Measurements from ENCODE around the gene HDAC4. TPM values are rescaled to one million over a fixed set of nuclear protein-coding genes. Genes with fewer than 3 reads are reported as not detected.

Gene HDAC4
- total and polyA plus RNA-seq, 2 of the 4 experiments (the other 2 are of a cell fraction) = 4.1 to 7.2 TPM

DNA sequence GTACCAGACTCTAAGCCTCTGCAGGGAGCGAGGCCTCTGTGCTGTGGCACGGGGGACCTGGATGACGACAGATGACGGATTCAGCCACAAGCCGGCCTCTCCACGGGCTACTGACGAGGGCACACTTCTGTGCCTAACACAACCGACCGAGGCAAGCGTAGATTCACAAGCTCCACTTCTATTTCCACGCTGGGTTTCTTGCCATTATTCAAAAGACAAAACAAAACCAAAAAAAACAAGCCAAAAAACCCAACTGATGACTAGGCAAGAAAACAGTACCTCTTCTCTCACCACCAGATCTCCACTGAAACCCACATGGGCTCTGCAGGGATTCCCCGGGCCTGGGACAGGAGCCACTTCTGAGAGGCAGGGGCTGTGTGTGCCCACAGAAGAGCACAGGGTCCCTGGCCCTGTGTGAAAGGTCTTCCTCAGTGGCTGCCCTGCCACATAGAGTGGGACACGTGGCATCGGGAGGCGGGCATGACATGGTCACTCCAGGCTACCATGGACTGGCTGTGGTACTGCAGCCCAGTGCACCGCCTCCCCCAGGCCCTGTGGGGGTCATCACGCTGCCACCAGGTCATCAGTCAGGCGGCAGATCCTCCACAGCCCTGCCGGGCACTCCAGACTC, 254.7 kb downstream of the HDAC4 start:
- no TSS peak for BruUV-seq (replicated peaks)
- in situ Hi-C loops (cut with MboI; ENCODE audit: low sequenced_read_pairs) = loop anchor here (25.0 kb wide), 1 partner anchor 841 kb away; no protein-coding TSS in a partner anchor

More for the DNA sequence above, 254.7 kb downstream of the HDAC4 start:
- H4K91ac ChIP-seq (ENCODE audit: insufficient read depth, low read depth, low read length) = no peak overlapping the region
- no peak overlapping the region for H3K4me3 ChIP-seq (ENCODE audit: insufficient read depth, low read depth, low read length)
- H3K9me1 ChIP-seq (ENCODE audit: insufficient read depth, low read length) = peaks cover 5% of the 10 kb centered on the region; the same call in 1 of the 2 replicates
- ATAC-seq (ENCODE audit: low read depth) (no peak), DNase-seq (no peak)
- ChIA-PET POLR2A (ENCODE audit: unreplicated experiment) (no interaction called here), CTCF (no interaction called here)
- H4K8ac ChIP-seq (ENCODE audit: low read depth in 2 of 2, low read length in 2 of 2) = no peak overlapping the region
- no peak overlapping the region for H2BK120ac ChIP-seq (ENCODE audit: low read depth, low read length)
- no peak overlapping the region for H2BK5ac ChIP-seq (ENCODE audit: low read depth, low read length, poor library complexity, severe bottlenecking)
- no peaks in the 10 kb centered on the region for H3K4me1 ChIP-seq (ENCODE audit: control insufficient read depth, insufficient read depth, low read length)
- peaks cover 62% of the 10 kb centered on the region for H3K36me3 ChIP-seq (ENCODE audit: control insufficient read depth, insufficient read depth, low read length)
- H3K18ac ChIP-seq (ENCODE audit: low read depth, low read length) = no peak overlapping the region
- dilution Hi-C loops (cut with HindIII; ENCODE audit: low sequenced_read_pairs, unreplicated experiment) = no loop called here
- no peak overlapping the region for H2AK5ac ChIP-seq (ENCODE audit: low read depth, low read length)
- H3K4ac ChIP-seq (ENCODE audit: low read depth, low read length) = no peak overlapping the region
- 95% methylated on average over 13 of the region's 19 CpGs; no CpG with 5 or more reads in 1 of the 2 experiments for WGBS, 2 experiments (ENCODE audit: extremely low coverage in 2 of 2, insufficient read length in 1 of 2)
- no peaks in the 10 kb centered on the region for H3K9me3 ChIP-seq (ENCODE audit: control insufficient read depth, insufficient read depth, low read length)
- H3K4me2 ChIP-seq (ENCODE audit: low read depth, low read length) = no peak overlapping the region
- H3K9ac ChIP-seq (ENCODE audit: low read depth, low read length) = no peak overlapping the region
- H3K79me1 ChIP-seq (ENCODE audit: low read depth in 1 of 2, low read length in 2 of 2) = no peaks in the 10 kb centered on the region; a peak in 1 of 4 replicates
- H3K27ac ChIP-seq (ENCODE audit: insufficient read depth, low read length) = no peak overlapping the region
- H3K14ac ChIP-seq (replicated peaks; ENCODE audit: low read depth, low read length) = no peak overlapping the region
- intact Hi-C loops (cut with micrococcal nuclease) = no loop called here
- no peak overlapping the region for H3K56ac ChIP-seq (ENCODE audit: extremely low read depth, insufficient read depth, low read length)
- H3K23ac ChIP-seq (ENCODE audit: low read depth, low read length) = no peak overlapping the region
- TF ChIP-seq SMC3 (IDR thresholded peaks at IDR 0.05; ENCODE audit: low read depth, low read length) (no peak), MAZ (IDR thresholded peaks at IDR 0.05; ENCODE audit: borderline replicate concordance, low read depth, low read length) (no peak), RAD21 (IDR thresholded peaks at IDR 0.05; ENCODE audit: low read length) (no peak), RFX5 (IDR thresholded peaks at IDR 0.05; ENCODE audit: low read depth, low read length) (no peak), POLR2A (IDR thresholded peaks at IDR 0.05; ENCODE audit: low read depth, low read length) (no peak), RCOR1 (IDR thresholded peaks at IDR 0.05; ENCODE audit: insufficient replicate concordance, low read length) (no peak), BHLHE40 (IDR thresholded peaks at IDR 0.05; ENCODE audit: low read depth, low read length) (no peak)
- TF ChIP-seq, protein P1, sequence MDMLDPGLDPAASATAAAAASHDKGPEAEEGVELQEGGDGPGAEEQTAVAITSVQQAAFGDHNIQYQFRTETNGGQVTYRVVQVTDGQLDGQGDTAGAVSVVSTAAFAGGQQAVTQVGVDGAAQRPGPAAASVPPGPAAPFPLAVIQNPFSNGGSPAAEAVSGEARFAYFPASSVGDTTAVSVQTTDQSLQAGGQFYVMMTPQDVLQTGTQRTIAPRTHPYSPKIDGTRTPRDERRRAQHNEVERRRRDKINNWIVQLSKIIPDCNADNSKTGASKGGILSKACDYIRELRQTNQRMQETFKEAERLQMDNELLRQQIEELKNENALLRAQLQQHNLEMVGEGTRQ (IDR thresholded peaks at IDR 0.05; ENCODE audit: low read depth, low read length) = no peak
- TF ChIP-seq, protein P2, sequence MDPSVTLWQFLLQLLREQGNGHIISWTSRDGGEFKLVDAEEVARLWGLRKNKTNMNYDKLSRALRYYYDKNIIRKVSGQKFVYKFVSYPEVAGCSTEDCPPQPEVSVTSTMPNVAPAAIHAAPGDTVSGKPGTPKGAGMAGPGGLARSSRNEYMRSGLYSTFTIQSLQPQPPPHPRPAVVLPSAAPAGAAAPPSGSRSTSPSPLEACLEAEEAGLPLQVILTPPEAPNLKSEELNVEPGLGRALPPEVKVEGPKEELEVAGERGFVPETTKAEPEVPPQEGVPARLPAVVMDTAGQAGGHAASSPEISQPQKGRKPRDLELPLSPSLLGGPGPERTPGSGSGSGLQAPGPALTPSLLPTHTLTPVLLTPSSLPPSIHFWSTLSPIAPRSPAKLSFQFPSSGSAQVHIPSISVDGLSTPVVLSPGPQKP (IDR thresholded peaks at IDR 0.05; ENCODE audit: borderline replicate concordance, low read depth, low read length) = no peak
- TF ChIP-seq, protein P3, sequence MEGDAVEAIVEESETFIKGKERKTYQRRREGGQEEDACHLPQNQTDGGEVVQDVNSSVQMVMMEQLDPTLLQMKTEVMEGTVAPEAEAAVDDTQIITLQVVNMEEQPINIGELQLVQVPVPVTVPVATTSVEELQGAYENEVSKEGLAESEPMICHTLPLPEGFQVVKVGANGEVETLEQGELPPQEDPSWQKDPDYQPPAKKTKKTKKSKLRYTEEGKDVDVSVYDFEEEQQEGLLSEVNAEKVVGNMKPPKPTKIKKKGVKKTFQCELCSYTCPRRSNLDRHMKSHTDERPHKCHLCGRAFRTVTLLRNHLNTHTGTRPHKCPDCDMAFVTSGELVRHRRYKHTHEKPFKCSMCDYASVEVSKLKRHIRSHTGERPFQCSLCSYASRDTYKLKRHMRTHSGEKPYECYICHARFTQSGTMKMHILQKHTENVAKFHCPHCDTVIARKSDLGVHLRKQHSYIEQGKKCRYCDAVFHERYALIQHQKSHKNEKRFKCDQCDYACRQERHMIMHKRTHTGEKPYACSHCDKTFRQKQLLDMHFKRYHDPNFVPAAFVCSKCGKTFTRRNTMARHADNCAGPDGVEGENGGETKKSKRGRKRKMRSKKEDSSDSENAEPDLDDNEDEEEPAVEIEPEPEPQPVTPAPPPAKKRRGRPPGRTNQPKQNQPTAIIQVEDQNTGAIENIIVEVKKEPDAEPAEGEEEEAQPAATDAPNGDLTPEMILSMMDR (conservative IDR thresholded peaks at IDR 0.05; ENCODE audit: low read depth, low read length) = no peak
- H2AFZ ChIP-seq (replicated peaks; ENCODE audit: low read length, poor library complexity) = no peak overlapping the region
- no peak overlapping the region for H2BK15ac ChIP-seq (ENCODE audit: low read depth, low read length)
- H2BK20ac ChIP-seq (ENCODE audit: low read depth, low read length) = no peak overlapping the region
- peaks cover 3% of the 10 kb centered on the region for H4K20me1 ChIP-seq (ENCODE audit: insufficient read depth, low read length)
- no peak overlapping the region for H2AK9ac ChIP-seq (replicated peaks; ENCODE audit: low read depth, low read length, poor library complexity)
- H3K27me3 ChIP-seq (ENCODE audit: control insufficient read depth, insufficient read depth, low read length) = no peaks in the 10 kb centered on the region
- H4K5ac ChIP-seq (ENCODE audit: low read depth, low read length) = no peak overlapping the region

Data from IMR-90 (cell line).